ENCODE results near the gene PGGHG. TPM values are rescaled to one million over a fixed set of nuclear protein-coding genes. Genes with fewer than 3 reads are reported as not detected.
A peak's percentile ranks its signal among the peaks of the same experiment; 100 is the strongest.
"Not testable (repeated sequence)": the region's sequence is repeated elsewhere in the genome, so short reads cannot be mapped to it uniquely, and the experiment has no call there.

Gene PGGHG
- polyA plus RNA-seq, 1 experiment: 4.0 TPM

- Histone ChIP-seq H3K9me3 (ENCODE audit: control insufficient read depth, insufficient read depth, low read length) (peaks cover 7% of the 10 kb centered on the region; the same call in 1 of the 2 replicates), H3K27me3 (ENCODE audit: control insufficient read depth, insufficient read depth, low read length) (no peaks in the 10 kb centered on the region), H3K4me3 (ENCODE audit: low read depth, low read length) (0 out of 2 replicates have a peak overlapping the region, but pooled peaks have one; percentile 7), H3K27ac (ENCODE audit: low read depth, low read length) (no peak overlapping the region)
- CTCF ChIA-PET: interaction anchor here (0.7 to 1.3 kb wide), 2 partner anchors 10 to 130 kb away, joined by 3 to 5 read pairs; no protein-coding TSS in a partner anchor
- POLR2A ChIA-PET: interaction anchor here (0.5 to 2.0 kb wide), 2 partner anchors 40 to 303 kb away, joined by 3 to 8 read pairs; no protein-coding TSS in a partner anchor
- DNase-seq (ENCODE audit: low read depth, low spot score): no peak
- TF ChIP-seq CTCF (IDR thresholded peaks at IDR 0.05; ENCODE audit: low read depth, low read length): no peak
These were observed 26.6 kb downstream of the PGGHG start for GRCh38 chr11:315516-315994.

- Histone ChIP-seq H3K27ac (ENCODE audit: low read depth, low read length) (no peak overlapping the region), H3K9me3 (ENCODE audit: control insufficient read depth, insufficient read depth, low read length) (peaks cover 7% of the 10 kb centered on the region; the same call in 1 of the 2 replicates), H3K27me3 (ENCODE audit: control insufficient read depth, insufficient read depth, low read length) (no peaks in the 10 kb centered on the region), H3K4me3 (ENCODE audit: low read depth, low read length) (0 out of 2 replicates have a peak overlapping the region, but pooled peaks have one; percentile 4)
- TF ChIP-seq CTCF (IDR thresholded peaks at IDR 0.05; ENCODE audit: low read depth, low read length): no peak
- DNase-seq (ENCODE audit: low read depth, low spot score): no peak
- ChIA-PET CTCF (interaction anchor here (1.3 to 1.4 kb wide), 2 partner anchors 10 to 11 kb away, joined by 5 to 6 read pairs; no protein-coding TSS in a partner anchor), POLR2A (interaction anchor here (2.0 kb wide), 1 partner anchor 39 kb away, joined by 8 read pairs; no protein-coding TSS in a partner anchor)
These were observed 27.2 kb downstream of the PGGHG start for GRCh38 chr11:316031-316701.

- DNase-seq (ENCODE audit: low read depth, low spot score): no peak
- ChIA-PET CTCF (interaction anchor here (1.0 to 1.4 kb wide), 4 partner anchors 11 to 202 kb away, joined by 3 to 6 read pairs (median 4); no protein-coding TSS in a partner anchor), POLR2A (interaction anchor here (2.0 kb wide), 1 partner anchor 39 kb away, joined by 8 read pairs; no protein-coding TSS in a partner anchor)
- H3K27me3 ChIP-seq (ENCODE audit: control insufficient read depth, insufficient read depth, low read length): no peaks in the 10 kb centered on the region
- H3K4me3 ChIP-seq (ENCODE audit: low read depth, low read length): no peak overlapping the region
- TF ChIP-seq CTCF (IDR thresholded peaks at IDR 0.05; ENCODE audit: low read depth, low read length): no peak
- H3K27ac ChIP-seq (ENCODE audit: low read depth, low read length): no peak overlapping the region
- peaks cover 7% of the 10 kb centered on the region; the same call in 1 of the 2 replicates for H3K9me3 ChIP-seq (ENCODE audit: control insufficient read depth, insufficient read depth, low read length)
These were observed 28.0 kb downstream of the PGGHG start for GRCh38 chr11:316891-317301.

- POLR2A ChIA-PET; H3K27me3 ChIP-seq (ENCODE audit: control insufficient read depth, insufficient read depth, low read length); H3K9me3 ChIP-seq (ENCODE audit: control insufficient read depth, insufficient read depth, low read length); H3K27ac ChIP-seq (ENCODE audit: low read depth, low read length); DNase-seq (ENCODE audit: low read depth, low spot score): not testable (repeated sequence)
- CTCF ChIA-PET: interaction anchor here (1.0 to 1.4 kb wide), 4 partner anchors 12 to 201 kb away, joined by 3 to 6 read pairs (median 4); no protein-coding TSS in a partner anchor
- peak overlapping the region; percentile 45 for H3K4me3 ChIP-seq (ENCODE audit: low read depth, low read length)
These were observed 28.9 kb downstream of the PGGHG start for GRCh38 chr11:317668-318404.

- H3K9me3 ChIP-seq (ENCODE audit: control insufficient read depth, insufficient read depth, low read length); CTCF ChIA-PET; DNase-seq (ENCODE audit: low read depth, low spot score); H3K27me3 ChIP-seq (ENCODE audit: control insufficient read depth, insufficient read depth, low read length); POLR2A ChIA-PET; H3K27ac ChIP-seq (ENCODE audit: low read depth, low read length): not testable (repeated sequence)
- peak overlapping the region; percentile 60 for H3K4me3 ChIP-seq (ENCODE audit: low read depth, low read length)
These were observed 29.6 kb downstream of the PGGHG start for GRCh38 chr11:318405-319120.

GRCh38 chr11:319121-319887 lies 30.4 kb downstream of the PGGHG start:
- H3K9me3 ChIP-seq (ENCODE audit: control insufficient read depth, insufficient read depth, low read length); POLR2A ChIA-PET; DNase-seq (ENCODE audit: low read depth, low spot score); CTCF ChIA-PET; H3K27me3 ChIP-seq (ENCODE audit: control insufficient read depth, insufficient read depth, low read length): not testable (repeated sequence)
- H3K4me3 ChIP-seq (ENCODE audit: low read depth, low read length): peak overlapping the region; percentile 77
- peak overlapping the region; percentile 31 for H3K27ac ChIP-seq (ENCODE audit: low read depth, low read length)

- CTCF ChIA-PET; DNase-seq (ENCODE audit: low read depth, low spot score); H3K27me3 ChIP-seq (ENCODE audit: control insufficient read depth, insufficient read depth, low read length); H3K9me3 ChIP-seq (ENCODE audit: control insufficient read depth, insufficient read depth, low read length); POLR2A ChIA-PET: not testable (repeated sequence)
- Histone ChIP-seq H3K4me3 (ENCODE audit: low read depth, low read length) (peak overlapping the region; percentile 84), H3K27ac (ENCODE audit: low read depth, low read length) (peak overlapping the region; percentile 31)
These were observed 31.0 kb downstream of the PGGHG start for GRCh38 chr11:319888-320273.

Data from AG04450 (cell line).